GM12878 (cell line): Measurements from ENCODE around the gene UBE2L5. TPM values are rescaled to one million over a fixed set of nuclear protein-coding genes. Genes with fewer than 3 reads are reported as not detected.

Experiments used
- ATAC-seq: fragments of 200-7000 bp; cut with Tn5 transposase; 3 replicates; pipeline ENCODE4 v1.9.1; 2020; ENCODE audit warnings: mild to moderate bottlenecking, moderate library complexity
- BruUV-seq: library from RNA; stranded (reverse); fragments of 400-500 nt; replicated peaks from 2 replicates; lab custom pipeline; 2021; lab: Mats Ljungman, UMichigan
- CTCF ChIA-PET: fragments of 300-600 bp; sonication (Branson Sonifier 250); formaldehyde crosslinking; extraction: SDS; loops from one replicate; lab custom pipeline; 2021; ENCODE audit warnings: inconsistent platforms; lab: Yijun Ruan, JAX
- POLR2A ChIA-PET: fragments of 350-600 bp; formaldehyde crosslinking; extraction: SDS; loops from one replicate; lab custom pipeline; 2021; ENCODE audit warnings: inconsistent platforms; lab: Charles Lee
- RAD21 ChIA-PET: fragments of 300-600 bp; sonication (Branson Sonifier 250); formaldehyde crosslinking; loops from one replicate; lab custom pipeline; 2023; ENCODE audit warnings: antibody characterized with exemption; ENCODE audit not compliant: unreplicated experiment; lab: Charles Lee
- SMC1A ChIA-PET: fragments of 300-600 bp; sonication (Branson Sonifier 250); formaldehyde crosslinking; loops from one replicate; lab custom pipeline; 2023; ENCODE audit not compliant: unreplicated experiment, uncharacterized antibody; lab: Charles Lee
- DNase-seq: peaks from one replicate; pipeline ENCODE4 v3.0.0-alpha.2; 2011; ENCODE audit warnings: low read depth, low spot score
- FAIRE-seq: peaks from 3 replicates; lab custom pipeline; 2011; peaks lifted over from hg19 to GRCh38; lab: Jason Lieb, UNC
- H2AFZ ChIP-seq: 2 replicates; pipeline ENCODE4 v1.6.0; 2011; ENCODE audit warnings: low read depth, low read length, control low read depth; ENCODE audit not compliant: control insufficient read depth
- H3K27ac ChIP-seq: 2 replicates; pipeline ENCODE4 v1.5.1; 2011; ENCODE audit warnings: control low read depth; ENCODE audit not compliant: control insufficient read depth, insufficient read depth
- H3K27me3 ChIP-seq, 2 experiments: replicated peaks in 1 of 2; 2 replicates each; pipeline versions ENCODE4 v1.6.0 to v1.6.1; 2011; ENCODE audit warnings: low read length in 1 of 2; ENCODE audit not compliant: control insufficient read depth in 2 of 2, insufficient read depth in 2 of 2
- H3K36me3 ChIP-seq, 2 experiments: 2 replicates each; pipeline ENCODE4 v1.5.1; 2011; ENCODE audit warnings: low read length in 1 of 2; ENCODE audit not compliant: control insufficient read depth in 2 of 2, insufficient read depth in 2 of 2
- H3K4me1 ChIP-seq: 2 replicates; pipeline ENCODE4 v1.6.1; 2011; ENCODE audit warnings: mild to moderate bottlenecking, low read length, moderate library complexity, mixed read lengths; ENCODE audit not compliant: control insufficient read depth, insufficient read depth
- H3K4me2 ChIP-seq: 2 replicates; pipeline ENCODE4 v1.6.0; 2011; ENCODE audit warnings: control low read depth; ENCODE audit not compliant: control insufficient read depth, insufficient read depth
- H3K4me3 ChIP-seq: fragments of 200-600 bp; sonication (generic); 2 replicates; pipeline ENCODE4 v1.5.1; 2016
- H3K79me2 ChIP-seq: 2 replicates; pipeline ENCODE4 v1.6.0; 2011; ENCODE audit warnings: low read length; ENCODE audit not compliant: control insufficient read depth, insufficient read depth
- H3K9ac ChIP-seq: 2 replicates; pipeline ENCODE4 v1.8.0; 2011; ENCODE audit warnings: low read length, control low read depth, mixed read lengths; ENCODE audit not compliant: control insufficient read depth, insufficient read depth
- H3K9me3 ChIP-seq: replicated peaks from 3 replicates; pipeline ENCODE4 v1.5.1; 2011; ENCODE audit warnings: mild to moderate bottlenecking, low read length; ENCODE audit not compliant: control insufficient read depth, insufficient read depth
- H4K20me1 ChIP-seq: 2 replicates; pipeline ENCODE4 v1.6.0; 2011; ENCODE audit not compliant: control insufficient read depth, insufficient read depth
- ATF7 ChIP-seq: fragments of 450-650 bp; IDR thresholded peaks from 2 replicates; pipeline ENCODE4 v1.6.1; 2016; ENCODE audit warnings: low read depth, mild to moderate bottlenecking
- CREM ChIP-seq: IDR thresholded peaks from 2 replicates; pipeline ENCODE4 v1.6.1; 2014; ENCODE audit warnings: antibody characterized with exemption, low read depth
- EP300 ChIP-seq, 2 experiments: fragments of 150-350 bp in 1 of 2; IDR thresholded peaks; 2 replicates each; pipeline ENCODE4 v1.6.1; 2011 to 2012; ENCODE audit warnings: low read depth in 2 of 2, low read length in 2 of 2, borderline replicate concordance in 1 of 2, improper control_type of control experiment in 1 of 2, inconsistent platforms in 1 of 2; ENCODE audit not compliant: control insufficient read depth in 1 of 2
- HDGF ChIP-seq: fragments of 450-650 bp; IDR thresholded peaks from 2 replicates; pipeline ENCODE4 v1.6.1; 2016; ENCODE audit warnings: antibody characterized with exemption
- IKZF1 ChIP-seq: fragments of 450-650 bp; conservative IDR thresholded peaks from 2 replicates; pipeline ENCODE4 v1.6.1; 2017; ENCODE audit warnings: antibody characterized with exemption, mild to moderate bottlenecking
- IKZF2 ChIP-seq, 2 experiments: fragments of 450-650 bp; IDR thresholded peaks; 2 replicates each; pipeline ENCODE4 v1.6.1; 2017; ENCODE audit warnings: mild to moderate bottlenecking in 2 of 2, moderate library complexity in 2 of 2
- NRF1 ChIP-seq: conservative IDR thresholded peaks from 2 replicates; pipeline ENCODE4 v1.6.1; 2011; ENCODE audit warnings: mild to moderate bottlenecking, low read depth, low read length, improper control_type of control experiment
- POLR2AphosphoS2 ChIP-seq: IDR thresholded peaks from 2 replicates; pipeline ENCODE4 v1.6.1; 2011; ENCODE audit warnings: low read depth, mild to moderate bottlenecking, low read length, improper control_type of control experiment, moderate library complexity
- RUNX3 ChIP-seq: IDR thresholded peaks from 2 replicates; pipeline ENCODE4 v1.6.1; 2012; ENCODE audit warnings: low read length, inconsistent platforms
- SPI1 ChIP-seq: IDR thresholded peaks from 2 replicates; pipeline ENCODE4 v1.6.1; 2011; ENCODE audit warnings: low read depth, mild to moderate bottlenecking, low read length, moderate library complexity, borderline replicate concordance; ENCODE audit not compliant: insufficient read depth
- SRF ChIP-seq, 2 experiments: IDR thresholded peaks; 2 replicates each; pipeline ENCODE4 v1.6.1; 2011; ENCODE audit warnings: low read depth in 2 of 2, low read length in 2 of 2, mild to moderate bottlenecking in 1 of 2, moderate library complexity in 1 of 2
- TAF1 ChIP-seq: IDR thresholded peaks from 2 replicates; pipeline ENCODE4 v1.6.1; 2011; ENCODE audit warnings: mild to moderate bottlenecking, low read depth, low read length, borderline replicate concordance
- TCF12 ChIP-seq: IDR thresholded peaks from 2 replicates; pipeline ENCODE4 v1.6.1; 2011; ENCODE audit warnings: low read depth, mild to moderate bottlenecking, low read length
- ZNF384 ChIP-seq: IDR thresholded peaks from 2 replicates; pipeline ENCODE4 v1.6.1; 2012; ENCODE audit warnings: low read depth, mild to moderate bottlenecking, low read length, improper control_type of control experiment, borderline replicate concordance
- WGBS: methylation state at CpG from one replicate; pipeline ENCODE4 v1.1.6; 2016; ENCODE audit warnings: low lambda C conversion rate; ENCODE audit not compliant: insufficient replicate concordance, insufficient coverage; ENCODE audit errors: missing lambda C conversion rate; 5-methylcytosine and 5-hydroxymethylcytosine counted together
- in situ Hi-C: fragments of 300-500 bp; cut with MboI; formaldehyde crosslinking; loops from 9 replicates; pipeline ENCODE4 v1.14.3; 2018; ENCODE audit warnings: mixed read lengths
- intact Hi-C: fragments of 100-400 bp; cut with micrococcal nuclease; formaldehyde crosslinking; loops from one replicate; pipeline ENCODE4 v1.14.2; 2022; ENCODE audit not compliant: unreplicated experiment
- polyA plus RNA-seq, 11 experiments: library from polyadenylated mRNA; depleted of rRNA in 4 of 11; unstranded in 6 of 11; stranded (reverse) in 5 of 11; fragments of >200 nt; fragmentation: Nextera tagmentation in 4 of 11; fragmentation: Illumina TruSeq in 1 of 11; extraction: Ambion mirVana in 4 of 11; extraction: Trizol in 1 of 11; gene quantifications; 1 replicate in 1 of 11; 2 replicates in 10 of 11; pipeline versions ENCODE4 v1.2.1 to v1.2.3, GENCODE V29; 2011 to 2016; ENCODE audit warnings: inconsistent platforms in 2 of 11, missing spikeins in 2 of 11, low read depth in 1 of 11
- total RNA-seq, 4 experiments: library from RNA; depleted of rRNA in 3 of 4; stranded (reverse); fragments of >200 nt in 3 of 4; fragmentation: Illumina TruSeq in 1 of 4; extraction: Trizol in 1 of 4; gene quantifications; 2 replicates each; pipeline versions ENCODE4 v1.2.1 to v1.2.3, GENCODE V29; 2013 to 2021
- TF ChIP-seq, protein P1 (sequence below): IDR thresholded peaks from 2 replicates; pipeline ENCODE4 v1.6.1; 2012; ENCODE audit warnings: low read depth, low read length, improper control_type of control experiment
- TF ChIP-seq, protein P2 (sequence below): IDR thresholded peaks from 2 replicates; pipeline ENCODE4 v1.6.1; 2012; ENCODE audit warnings: low read length, inconsistent platforms
- TF ChIP-seq, protein P3 (sequence below): fragments of 450-650 bp; IDR thresholded peaks from 2 replicates; pipeline ENCODE4 v1.6.1; 2017; ENCODE audit warnings: low read depth, mild to moderate bottlenecking, moderate library complexity
- TF ChIP-seq, protein P4 (sequence below): IDR thresholded peaks from 2 replicates; pipeline ENCODE4 v1.6.1; 2012; ENCODE audit warnings: low read depth, low read length, improper control_type of control experiment

UBE2L5 gene
- total and polyA plus RNA-seq, 10 of the 15 experiments (the other 5 are each of a cell fraction or from before 2014, with no cell fraction given) = 0.03 to 1.1 (median 0.19) TPM; not detected in 2

DNA sequence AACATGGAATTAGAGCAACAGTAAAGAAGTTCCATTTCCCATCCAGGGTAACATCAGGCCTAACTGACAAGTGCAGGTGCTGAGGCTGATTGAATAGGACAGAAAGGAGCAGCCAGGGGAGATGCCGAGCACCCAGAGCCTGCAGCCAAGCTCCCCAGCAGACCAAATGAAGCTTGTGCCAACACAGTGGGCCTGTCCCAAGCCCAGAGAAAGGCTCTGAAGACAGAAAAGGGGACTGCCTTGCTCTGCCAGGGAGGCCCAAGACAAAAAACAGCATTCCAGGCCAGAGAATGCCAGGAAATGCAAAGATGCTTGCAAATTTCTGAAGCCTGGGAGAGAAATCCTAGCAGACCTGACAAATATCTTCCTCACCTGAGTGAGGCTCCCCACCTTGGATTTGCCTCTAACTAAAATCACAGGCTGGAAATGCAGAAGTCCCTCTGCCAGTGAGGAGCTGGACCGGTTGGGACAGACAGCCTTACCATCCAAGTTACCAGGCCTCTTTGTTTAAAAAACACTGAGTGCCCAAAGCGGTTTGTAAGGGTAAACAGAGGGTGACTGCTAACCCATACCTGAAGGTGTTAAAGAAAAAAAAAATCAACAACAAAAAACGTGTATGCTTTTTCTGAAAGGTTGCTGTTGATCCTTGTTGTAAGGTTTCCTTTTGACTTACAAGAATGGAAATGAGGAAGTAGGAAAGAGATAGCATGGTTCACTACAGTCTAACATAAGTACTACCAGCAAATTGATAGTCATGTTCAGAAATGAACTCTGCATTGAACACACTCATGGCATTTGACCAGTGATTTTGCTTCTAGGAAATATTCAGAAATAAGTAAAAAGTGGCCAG, 55.3 kb downstream of the UBE2L5 start:
- H4K20me1 ChIP-seq = no peaks in the 10 kb centered on the region
- DNase-seq (no peak), FAIRE-seq (peak; percentile 94), ATAC-seq (peak; percentile 99)
- no peaks in the 10 kb centered on the region for H3K9me3 ChIP-seq
- H3K4me1 ChIP-seq = peaks cover 6% of the 10 kb centered on the region
- no peak overlapping the region for H3K27ac ChIP-seq
- WGBS = 62% methylated on average over 4 of the region's 4 CpGs
- ChIA-PET CTCF (interaction anchor here (1.4 kb wide), 1 partner anchor 10 kb away, joined by 3 read pairs; no protein-coding TSS in a partner anchor), RAD21 (no interaction called here), SMC1A (interaction anchor here (1.0 kb wide), 1 partner anchor 36 kb away, joined by 4 read pairs; no protein-coding TSS in a partner anchor), POLR2A (no interaction called here)
- no peak overlapping the region for H2AFZ ChIP-seq
- H3K27me3 ChIP-seq = no peaks in the 10 kb centered on the region
- H3K4me2 ChIP-seq = no peak overlapping the region
- intact Hi-C loops (no loop called here), in situ Hi-C loops (no loop called here)
- no peak overlapping the region for H3K4me3 ChIP-seq
- no peaks in the 10 kb centered on the region for H3K79me2 ChIP-seq
- no TSS peak for BruUV-seq
- no peaks in the 10 kb centered on the region for H3K36me3 ChIP-seq
- H3K9ac ChIP-seq = no peak overlapping the region
- TF ChIP-seq ATF7 (peak; percentile 46; the same call in 1 of the 2 replicates), IKZF1 (peak; percentile 49), HDGF (no peak), IKZF2 (IDR thresholded peaks at IDR 0.05) (peak; percentile 68 to 69; a peak in 3 of 4 replicates), NRF1 (no peak), SRF (IDR thresholded peaks at IDR 0.05; ENCODE audit: low read depth in 2 of 2, low read length in 2 of 2) (no peak), ZNF384 (peak; percentile 71), RUNX3 (peak; percentile 10; the same call in 1 of the 2 replicates), POLR2AphosphoS2 (no peak), TCF12 (0 out of 2 replicates have a peak, but pooled peaks have one; percentile 15), SPI1 (peak; percentile 91), CREM (0 out of 2 replicates have a peak, but pooled peaks have one; percentile 32), EP300 (IDR thresholded peaks at IDR 0.05; ENCODE audit: borderline replicate concordance in 1 of 2, control insufficient read depth in 1 of 2, low read depth in 2 of 2, low read length in 2 of 2) (peak in 1 of 2 experiments; percentile 68; a peak in 1 of 4 replicates), TAF1 (no peak)
- TF ChIP-seq, protein P1, sequence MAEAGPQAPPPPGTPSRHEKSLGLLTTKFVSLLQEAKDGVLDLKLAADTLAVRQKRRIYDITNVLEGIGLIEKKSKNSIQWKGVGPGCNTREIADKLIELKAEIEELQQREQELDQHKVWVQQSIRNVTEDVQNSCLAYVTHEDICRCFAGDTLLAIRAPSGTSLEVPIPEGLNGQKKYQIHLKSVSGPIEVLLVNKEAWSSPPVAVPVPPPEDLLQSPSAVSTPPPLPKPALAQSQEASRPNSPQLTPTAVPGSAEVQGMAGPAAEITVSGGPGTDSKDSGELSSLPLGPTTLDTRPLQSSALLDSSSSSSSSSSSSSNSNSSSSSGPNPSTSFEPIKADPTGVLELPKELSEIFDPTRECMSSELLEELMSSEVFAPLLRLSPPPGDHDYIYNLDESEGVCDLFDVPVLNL = no peak
- TF ChIP-seq, protein P2, sequence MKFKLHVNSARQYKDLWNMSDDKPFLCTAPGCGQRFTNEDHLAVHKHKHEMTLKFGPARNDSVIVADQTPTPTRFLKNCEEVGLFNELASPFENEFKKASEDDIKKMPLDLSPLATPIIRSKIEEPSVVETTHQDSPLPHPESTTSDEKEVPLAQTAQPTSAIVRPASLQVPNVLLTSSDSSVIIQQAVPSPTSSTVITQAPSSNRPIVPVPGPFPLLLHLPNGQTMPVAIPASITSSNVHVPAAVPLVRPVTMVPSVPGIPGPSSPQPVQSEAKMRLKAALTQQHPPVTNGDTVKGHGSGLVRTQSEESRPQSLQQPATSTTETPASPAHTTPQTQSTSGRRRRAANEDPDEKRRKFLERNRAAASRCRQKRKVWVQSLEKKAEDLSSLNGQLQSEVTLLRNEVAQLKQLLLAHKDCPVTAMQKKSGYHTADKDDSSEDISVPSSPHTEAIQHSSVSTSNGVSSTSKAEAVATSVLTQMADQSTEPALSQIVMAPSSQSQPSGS = 0 out of 2 replicates have a peak, but pooled peaks have one; percentile 46
- TF ChIP-seq, protein P3, sequence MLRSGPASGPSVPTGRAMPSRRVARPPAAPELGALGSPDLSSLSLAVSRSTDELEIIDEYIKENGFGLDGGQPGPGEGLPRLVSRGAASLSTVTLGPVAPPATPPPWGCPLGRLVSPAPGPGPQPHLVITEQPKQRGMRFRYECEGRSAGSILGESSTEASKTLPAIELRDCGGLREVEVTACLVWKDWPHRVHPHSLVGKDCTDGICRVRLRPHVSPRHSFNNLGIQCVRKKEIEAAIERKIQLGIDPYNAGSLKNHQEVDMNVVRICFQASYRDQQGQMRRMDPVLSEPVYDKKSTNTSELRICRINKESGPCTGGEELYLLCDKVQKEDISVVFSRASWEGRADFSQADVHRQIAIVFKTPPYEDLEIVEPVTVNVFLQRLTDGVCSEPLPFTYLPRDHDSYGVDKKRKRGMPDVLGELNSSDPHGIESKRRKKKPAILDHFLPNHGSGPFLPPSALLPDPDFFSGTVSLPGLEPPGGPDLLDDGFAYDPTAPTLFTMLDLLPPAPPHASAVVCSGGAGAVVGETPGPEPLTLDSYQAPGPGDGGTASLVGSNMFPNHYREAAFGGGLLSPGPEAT = peak; percentile 60; the same call in 1 of the 2 replicates
- TF ChIP-seq, protein P4, sequence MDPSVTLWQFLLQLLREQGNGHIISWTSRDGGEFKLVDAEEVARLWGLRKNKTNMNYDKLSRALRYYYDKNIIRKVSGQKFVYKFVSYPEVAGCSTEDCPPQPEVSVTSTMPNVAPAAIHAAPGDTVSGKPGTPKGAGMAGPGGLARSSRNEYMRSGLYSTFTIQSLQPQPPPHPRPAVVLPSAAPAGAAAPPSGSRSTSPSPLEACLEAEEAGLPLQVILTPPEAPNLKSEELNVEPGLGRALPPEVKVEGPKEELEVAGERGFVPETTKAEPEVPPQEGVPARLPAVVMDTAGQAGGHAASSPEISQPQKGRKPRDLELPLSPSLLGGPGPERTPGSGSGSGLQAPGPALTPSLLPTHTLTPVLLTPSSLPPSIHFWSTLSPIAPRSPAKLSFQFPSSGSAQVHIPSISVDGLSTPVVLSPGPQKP = no peak
